HG03558 (cell line): ENCODE measurements around the gene ATG13.

ENCODE experiments used
- ATAC-seq: cut with Tn5 transposase; IDR thresholded peaks from one replicate; pipeline ENCODE4 v1.9.1; 2021; ENCODE audit warnings: moderate number of reproducible peaks; ENCODE audit not compliant: unreplicated experiment; ENCODE audit errors: extremely low read depth

The ATG13 gene

GRCh38 chr11:46672381-46672839 lies 55.1 kb downstream of the ATG13 start:
- ATAC-seq, result no peak

DNA sequence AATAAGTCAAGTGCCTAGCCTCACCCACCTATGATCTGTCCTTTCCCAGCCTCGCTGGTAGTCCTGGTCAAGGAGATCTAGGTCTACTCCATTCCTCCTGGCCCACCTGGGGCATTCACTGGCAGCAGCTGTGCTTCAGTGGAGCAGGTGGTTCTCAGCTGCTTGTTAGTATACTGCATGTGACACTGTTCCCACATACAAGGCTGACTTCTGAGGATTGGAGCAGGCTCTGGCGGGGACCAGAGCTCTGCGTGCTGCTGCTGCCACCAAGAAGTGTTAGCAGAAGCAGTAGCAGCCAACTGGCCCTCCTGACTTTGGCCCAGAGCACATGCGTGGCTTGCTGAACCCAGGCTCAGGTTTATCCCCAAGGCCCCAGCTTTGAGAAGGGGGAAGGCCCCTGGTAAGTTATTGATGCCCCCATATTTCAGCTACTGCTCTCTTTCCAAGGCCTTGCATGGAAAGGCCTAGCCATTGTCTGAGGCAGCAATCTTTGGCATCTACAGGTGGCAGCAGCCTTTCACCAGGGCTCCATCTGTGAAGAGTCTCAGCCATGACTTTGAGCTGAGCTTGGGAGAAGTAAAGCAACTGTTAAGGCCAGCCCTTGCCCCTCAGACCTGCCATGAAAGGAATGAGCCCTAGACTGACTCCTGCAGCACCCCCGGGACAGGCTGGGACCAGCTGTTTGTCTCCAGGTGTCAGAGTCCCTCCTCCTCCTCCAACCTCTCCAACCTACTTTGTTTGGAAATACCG lies 56.5 kb downstream of the ATG13 start:
- no peak for ATAC-seq

DNA sequence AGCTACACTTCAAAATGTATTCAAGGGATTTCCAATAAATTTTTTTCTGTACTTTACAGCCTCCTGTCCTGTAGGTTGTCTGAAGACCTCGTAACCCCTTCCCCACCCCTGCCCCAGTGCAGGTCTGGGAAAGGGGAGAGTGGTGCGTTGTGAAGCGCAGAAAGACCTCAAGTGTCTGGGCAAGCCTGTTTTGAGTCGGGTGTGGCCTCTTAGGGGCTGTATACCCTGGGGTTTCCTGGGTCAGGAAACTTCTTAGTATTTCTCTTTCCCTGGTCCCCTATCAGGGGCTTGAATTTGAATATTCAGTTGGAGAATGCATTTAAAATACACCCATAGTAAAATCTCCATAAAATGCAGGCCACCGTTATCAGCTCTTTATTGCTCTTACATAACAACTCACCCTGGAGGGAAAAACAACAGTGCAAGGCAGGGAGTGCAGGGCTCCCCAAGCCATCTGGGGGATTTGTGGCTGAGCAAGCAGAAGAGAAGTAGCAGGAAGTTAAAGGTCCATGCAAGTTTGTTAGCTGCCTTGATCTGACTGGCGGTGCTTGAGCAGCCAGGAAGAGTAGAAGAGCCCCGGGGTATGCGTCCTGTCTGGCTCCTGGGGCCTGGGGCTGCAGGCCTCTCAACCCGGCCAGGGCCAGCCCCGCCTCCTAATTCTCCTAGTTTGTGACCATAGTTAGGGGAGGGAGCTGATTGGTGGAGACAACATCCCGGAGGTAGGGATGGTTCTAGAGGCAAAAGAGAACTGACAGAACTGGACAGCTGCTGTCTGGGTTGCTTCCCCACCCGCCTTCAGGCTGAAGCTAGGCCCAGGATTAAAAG lies 57.3 kb downstream of the ATG13 start:
- no peak for ATAC-seq

DNA sequence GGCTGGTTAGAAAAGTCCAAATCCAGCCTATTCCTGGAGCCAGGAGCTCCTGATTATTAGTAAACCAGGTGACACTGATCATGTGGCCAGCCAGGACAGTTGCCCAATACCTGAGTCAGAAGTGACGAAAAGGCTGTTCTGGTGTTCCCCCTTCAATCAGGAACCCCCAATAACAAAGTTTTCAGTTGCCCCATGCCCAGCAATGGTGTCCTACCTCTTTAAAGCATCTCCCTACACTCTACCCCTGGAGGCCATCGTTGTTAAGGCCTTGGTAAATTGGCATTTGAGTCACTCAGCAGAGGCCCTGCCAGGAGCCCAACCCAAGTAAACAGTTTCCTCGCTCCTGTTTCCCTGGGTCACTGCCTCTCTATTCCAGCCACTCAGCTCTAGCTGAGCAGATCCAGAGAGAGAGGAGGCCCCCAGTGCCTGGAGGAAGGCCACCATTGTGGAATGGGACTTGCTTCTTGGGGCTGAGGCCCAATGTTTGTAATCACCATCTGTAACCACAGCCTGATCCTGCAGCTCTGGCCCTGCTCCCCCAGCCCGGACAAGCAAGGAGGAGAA lies 58.0 kb downstream of the ATG13 start:
- no peak for ATAC-seq

- no peak for ATAC-seq
Observed at GRCh38 chr11:46675949-46676348, 58.6 kb downstream of the ATG13 start.

GRCh38 chr11:46676436-46677158 lies 59.2 kb downstream of the ATG13 start:
- ATAC-seq, result no peak

DNA sequence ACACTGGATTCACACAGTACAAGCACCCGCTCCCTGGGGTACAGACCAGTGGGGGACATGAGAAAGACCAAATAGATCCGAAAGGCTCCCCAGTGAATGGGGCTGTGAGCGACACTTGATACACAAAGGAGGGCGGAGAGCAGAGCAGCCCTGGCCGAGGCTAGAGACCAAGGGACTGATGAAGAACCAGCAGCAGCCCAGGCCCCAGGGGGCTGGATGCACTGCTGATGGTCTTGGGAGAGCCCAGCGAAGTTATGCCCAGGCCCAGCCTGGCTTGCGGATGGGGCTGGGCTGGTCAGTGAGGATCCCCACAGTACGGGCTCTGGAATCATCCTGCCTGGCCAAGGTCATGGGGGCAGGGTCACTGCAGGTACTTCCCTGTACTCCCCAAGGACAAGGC lies 59.8 kb downstream of the ATG13 start:
- no peak for ATAC-seq

DNA sequence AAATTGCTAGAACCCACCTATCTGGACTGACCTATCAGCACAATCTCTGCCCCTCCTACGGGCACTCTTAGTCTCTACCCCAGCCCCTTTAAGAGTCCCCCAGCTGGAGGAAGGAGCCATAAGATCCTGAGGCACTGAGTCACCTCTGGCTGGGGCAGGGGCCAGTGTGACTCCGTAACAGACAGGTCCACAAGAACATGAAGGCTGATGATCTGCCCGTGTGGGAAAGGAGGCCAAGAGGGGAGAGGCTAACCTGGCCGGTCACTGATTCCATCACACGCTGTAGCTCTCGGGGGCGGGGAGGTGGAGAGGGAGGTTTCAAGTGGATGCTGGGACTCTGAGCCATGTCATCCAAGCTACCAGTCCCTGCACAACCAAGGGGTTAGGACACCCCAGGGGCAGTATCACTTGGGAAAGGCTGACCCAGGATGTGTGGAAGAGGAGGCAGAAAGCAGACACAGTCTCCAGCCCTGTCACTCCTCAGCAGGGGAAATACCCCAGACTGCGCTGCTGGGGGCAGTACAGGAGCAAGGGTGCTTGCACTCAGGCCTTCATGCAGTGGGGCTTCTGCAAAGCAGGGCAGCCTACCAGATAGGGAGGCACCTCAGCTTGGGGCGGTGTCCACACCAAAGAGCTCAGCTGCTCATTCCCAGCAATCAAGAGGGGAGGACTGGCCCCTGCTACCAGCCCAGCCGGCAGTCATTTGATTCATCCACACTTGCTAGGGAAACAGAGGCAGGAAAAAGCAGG lies 60.8 kb downstream of the ATG13 start:
- ATAC-seq, result no peak

GRCh38 chr11:46678741-46679130 lies 61.4 kb downstream of the ATG13 start:
- ATAC-seq, result no peak

DNA sequence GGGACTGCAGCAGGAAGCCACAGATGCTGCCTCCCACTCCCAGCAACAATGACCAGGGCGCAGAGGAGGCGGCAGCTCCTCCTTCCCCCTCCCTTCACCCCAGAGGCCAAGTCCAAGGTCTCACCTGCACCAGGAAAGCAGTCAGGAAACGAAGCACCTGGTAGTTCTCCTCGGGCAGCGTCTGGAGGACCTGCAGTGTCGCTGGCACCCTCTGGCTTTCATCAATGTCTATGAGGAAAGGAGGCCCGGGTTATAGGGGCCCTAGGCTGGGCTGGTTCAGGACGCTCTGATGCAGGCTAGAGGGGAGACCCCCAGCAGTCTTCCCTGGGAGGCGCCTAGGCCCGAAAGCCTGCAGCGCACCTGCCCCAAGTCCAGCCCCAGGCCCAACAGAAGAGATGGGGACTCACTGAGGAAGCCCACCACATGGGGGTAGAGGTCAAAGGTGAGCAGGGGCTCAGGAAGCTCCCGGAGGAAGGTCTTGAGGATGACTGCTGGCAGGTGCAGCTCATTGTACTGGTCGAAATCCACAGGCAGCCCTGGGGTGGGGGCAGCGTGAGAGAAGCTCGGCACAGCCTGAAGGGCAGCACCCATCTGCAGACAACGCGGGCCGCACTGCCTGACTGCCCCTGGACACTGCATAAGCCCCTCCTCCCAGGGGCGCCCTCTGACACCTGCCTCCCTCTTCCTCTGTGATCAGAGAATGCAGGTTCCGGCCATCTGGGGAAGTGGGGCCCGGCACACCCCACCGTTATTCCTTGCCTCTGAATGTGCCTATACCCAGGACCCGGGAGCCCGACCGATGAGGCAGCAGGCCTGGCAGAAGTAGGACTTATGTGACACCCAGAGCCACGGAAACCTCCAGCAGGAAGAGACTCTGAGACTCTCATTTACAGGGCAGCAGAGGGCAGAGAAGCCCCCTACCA lies 62.1 kb downstream of the ATG13 start:
- ATAC-seq, result no peak

GRCh38 chr11:46680164-46680760 lies 62.9 kb downstream of the ATG13 start:
- no peak for ATAC-seq

GRCh38 chr11:46680815-46681214 lies 63.5 kb downstream of the ATG13 start:
- no peak for ATAC-seq

DNA sequence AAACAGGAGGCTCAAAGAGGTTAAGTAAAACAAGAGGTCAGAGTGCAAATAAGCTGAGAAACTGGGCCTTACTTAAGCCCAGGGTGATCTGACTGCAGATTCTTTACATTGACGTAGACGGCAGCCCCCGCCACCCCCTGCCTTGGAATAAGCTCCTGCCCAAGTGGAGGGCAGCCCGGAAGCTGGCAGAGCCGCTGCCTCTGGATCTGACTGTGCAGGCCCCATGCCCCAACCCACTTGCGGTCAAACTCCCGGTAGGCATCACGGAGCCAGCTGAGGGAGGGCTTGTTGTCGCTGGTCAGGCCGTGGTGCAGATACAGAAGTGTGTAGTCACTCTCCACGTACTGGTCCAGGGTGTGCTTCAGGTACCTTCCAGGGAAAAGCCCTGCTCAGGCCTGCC lies 64.5 kb downstream of the ATG13 start:
- no peak for ATAC-seq

DNA sequence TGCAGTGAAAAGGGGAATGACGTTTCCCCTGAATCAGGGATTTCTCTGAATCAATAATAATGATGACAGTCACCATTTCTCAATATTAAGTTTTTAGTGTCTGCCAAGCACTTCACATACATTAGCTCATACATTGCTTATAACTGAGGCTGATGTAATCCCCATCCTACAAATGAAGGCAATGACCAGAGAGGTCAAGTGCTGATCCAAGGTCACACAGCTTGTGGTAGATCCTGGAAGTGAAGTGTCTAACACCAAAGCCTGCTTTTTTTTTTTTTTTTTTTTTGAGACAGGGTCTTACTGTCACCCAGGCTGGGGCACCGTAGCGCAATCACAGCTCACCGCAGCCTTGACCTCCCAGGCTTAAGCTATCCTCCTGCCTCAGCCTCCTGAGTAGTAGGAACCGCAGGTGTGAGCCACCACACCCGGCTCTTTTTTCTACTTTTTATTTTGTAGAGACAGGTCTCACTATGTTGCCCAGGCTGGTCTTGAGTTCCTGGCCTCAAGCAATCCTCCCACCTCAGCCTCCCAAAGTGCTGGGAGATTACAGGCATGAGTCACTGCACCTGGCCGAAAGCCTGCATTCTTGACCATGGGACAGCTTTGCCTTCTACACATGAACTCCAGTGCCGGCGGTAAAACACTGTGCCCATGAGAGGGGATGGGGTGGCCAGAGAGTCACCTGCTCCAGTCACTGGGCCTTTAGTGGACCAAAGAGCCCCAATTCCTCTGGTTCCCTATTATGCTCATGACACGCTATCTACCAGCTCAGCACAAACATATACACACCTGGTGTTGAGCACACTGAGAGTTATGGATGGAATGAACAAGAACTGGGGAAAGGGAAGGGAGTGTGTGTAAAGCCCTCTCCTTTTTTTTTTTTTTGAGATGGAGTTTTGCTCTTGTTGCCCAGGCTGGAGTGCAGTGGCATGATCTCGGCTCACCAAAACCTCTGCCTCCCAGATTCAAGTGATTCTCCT lies 65.7 kb downstream of the ATG13 start:
- ATAC-seq, result no peak

GRCh38 chr11:46684367-46684766 lies 67.0 kb downstream of the ATG13 start:
- no peak for ATAC-seq

- no peak for ATAC-seq
Observed at GRCh38 chr11:46686886-46687795, 69.8 kb downstream of the ATG13 start.
